RWPE1 (cell line): Measurements from ENCODE around the gene CFAP20.
A peak's percentile ranks its signal among the peaks of the same experiment; 100 is the strongest.

Experiments
- CTCF ChIA-PET: fragments of 350-600 bp; sonication (Branson Sonifier 250); formaldehyde crosslinking; extraction: SDS; loops from one replicate; lab custom pipeline; 2021; lab: Yijun Ruan, JAX
- POLR2A ChIA-PET: fragments of 400-600 bp; formaldehyde crosslinking; extraction: SDS; loops from one replicate; lab custom pipeline; 2020; ENCODE audit warnings: antibody characterized with exemption; ENCODE audit not compliant: low non-redundant PET; lab: Yijun Ruan, JAX
- DNase-seq: peaks from one replicate; pipeline ENCODE4 v3.0.0; 2012; ENCODE audit warnings: low spot score
- H3K27ac ChIP-seq: fragments of 450-650 bp; 2 replicates; pipeline ENCODE4 v1.5.1; 2017
- CTCF ChIP-seq: fragments of 450-650 bp; conservative IDR thresholded peaks from 2 replicates; pipeline ENCODE4 v1.5.1; 2017; ENCODE audit warnings: low read depth, mild to moderate bottlenecking

The CFAP20 gene

GRCh38 chr16:58129097-58129936 lies at the start of gene CFAP20:
Gene CFAP20, minus strand, starts transcription at chr16:58129381. Its CDS starts 266 bp downstream, at chr16:58129115.
- ChIA-PET CTCF (interaction anchor here (0.5 to 1.2 kb wide), 6 partner anchors 15 to 1260 kb away, joined by 3 to 6 read pairs (median 4); no protein-coding TSS in a partner anchor), POLR2A (interaction anchor here (0.6 to 1.0 kb wide), 3 partner anchors 65 to 193 kb away, joined by 3 to 5 read pairs (median 4); no protein-coding TSS in a partner anchor)
- no peak for TF ChIP-seq CTCF
- H3K27ac ChIP-seq: peak within 1 kb of the TSS; percentile 88
- DNase-seq: peak; percentile 95

- H3K27ac ChIP-seq: no peak overlapping the region
- no peak for TF ChIP-seq CTCF
- CTCF ChIA-PET: interaction anchor here (0.5 to 0.6 kb wide), 2 partner anchors 18 to 23 kb away, joined by 3 to 7 read pairs; no protein-coding TSS in a partner anchor
- DNase-seq: no peak
- POLR2A ChIA-PET: no interaction called here
Observed at GRCh38 chr16:58177353-58177710, 48.2 kb upstream of the CFAP20 start.

- DNase-seq: no peak
- POLR2A ChIA-PET: no interaction called here
- no peak for TF ChIP-seq CTCF
- no peak overlapping the region for H3K27ac ChIP-seq
- CTCF ChIA-PET: interaction anchor here (0.5 to 0.6 kb wide), 3 partner anchors 18 to 159 kb away, joined by 3 to 7 read pairs (median 3); no protein-coding TSS in a partner anchor
Observed at GRCh38 chr16:58176608-58177352, 47.6 kb upstream of the CFAP20 start.

GRCh38 chr16:58170223-58170622 lies 41.0 kb upstream of the CFAP20 start:
- TF ChIP-seq CTCF: no peak
- ChIA-PET POLR2A (no interaction called here), CTCF (no interaction called here)
- no peak overlapping the region for H3K27ac ChIP-seq
- no peak for DNase-seq

- no peak for DNase-seq
- POLR2A ChIA-PET: no interaction called here
- H3K27ac ChIP-seq: no peak overlapping the region
- CTCF ChIA-PET: interaction anchor here (0.7 kb wide), 1 partner anchor 345 kb away, joined by 3 read pairs; no protein-coding TSS in a partner anchor
- TF ChIP-seq CTCF: no peak
Observed at GRCh38 chr16:58160855-58161254, 31.7 kb upstream of the CFAP20 start.

- no peak for DNase-seq
- CTCF ChIA-PET: no interaction called here
- TF ChIP-seq CTCF: no peak
- no peak overlapping the region for H3K27ac ChIP-seq
- POLR2A ChIA-PET: no interaction called here
Observed at GRCh38 chr16:58158725-58159124, 29.5 kb upstream of the CFAP20 start.
